Lower leg skin (tissue), 3 donors: ENCODE measurements around the gene ZCCHC10.

Experiments
- POLR2A ChIP-seq, 2 donors: fragments of 450-650 bp; IDR thresholded peaks; one replicate each; pipeline ENCODE4 v1.6.1; 2016 to 2017; ENCODE audit warnings: antibody characterized with exemption in 2 of 2, mild to moderate bottlenecking in 1 of 2, moderate library complexity in 1 of 2
- TF ChIP-seq, protein P1 (sequence below), 3 donors: fragments of 450-650 bp; IDR thresholded peaks; one replicate each; pipeline ENCODE4 v1.5.1; 2016; ENCODE audit warnings: antibody characterized with exemption in 3 of 3, mild to moderate bottlenecking in 3 of 3, moderate library complexity in 2 of 3

- TF ChIP-seq, protein P1, sequence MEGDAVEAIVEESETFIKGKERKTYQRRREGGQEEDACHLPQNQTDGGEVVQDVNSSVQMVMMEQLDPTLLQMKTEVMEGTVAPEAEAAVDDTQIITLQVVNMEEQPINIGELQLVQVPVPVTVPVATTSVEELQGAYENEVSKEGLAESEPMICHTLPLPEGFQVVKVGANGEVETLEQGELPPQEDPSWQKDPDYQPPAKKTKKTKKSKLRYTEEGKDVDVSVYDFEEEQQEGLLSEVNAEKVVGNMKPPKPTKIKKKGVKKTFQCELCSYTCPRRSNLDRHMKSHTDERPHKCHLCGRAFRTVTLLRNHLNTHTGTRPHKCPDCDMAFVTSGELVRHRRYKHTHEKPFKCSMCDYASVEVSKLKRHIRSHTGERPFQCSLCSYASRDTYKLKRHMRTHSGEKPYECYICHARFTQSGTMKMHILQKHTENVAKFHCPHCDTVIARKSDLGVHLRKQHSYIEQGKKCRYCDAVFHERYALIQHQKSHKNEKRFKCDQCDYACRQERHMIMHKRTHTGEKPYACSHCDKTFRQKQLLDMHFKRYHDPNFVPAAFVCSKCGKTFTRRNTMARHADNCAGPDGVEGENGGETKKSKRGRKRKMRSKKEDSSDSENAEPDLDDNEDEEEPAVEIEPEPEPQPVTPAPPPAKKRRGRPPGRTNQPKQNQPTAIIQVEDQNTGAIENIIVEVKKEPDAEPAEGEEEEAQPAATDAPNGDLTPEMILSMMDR (IDR thresholded peaks at IDR 0.05): no peak
- no peak for TF ChIP-seq POLR2A (IDR thresholded peaks at IDR 0.05)
These were observed 45.1 kb downstream of the ZCCHC10 start for GRCh38 chr5:132981288-132981687.
